Fibroblast of skin of left biceps (primary cell): ENCODE data around the gene POP5.
A peak's percentile ranks its signal among the peaks of the same experiment; 100 is the strongest.

Source experiments
- DNase-seq, 2 experiments: peaks; one replicate each; pipeline ENCODE4 v3.0.0-alpha.2; 2013; ENCODE audit warnings: low read depth in 2 of 2

The POP5 gene

DNA sequence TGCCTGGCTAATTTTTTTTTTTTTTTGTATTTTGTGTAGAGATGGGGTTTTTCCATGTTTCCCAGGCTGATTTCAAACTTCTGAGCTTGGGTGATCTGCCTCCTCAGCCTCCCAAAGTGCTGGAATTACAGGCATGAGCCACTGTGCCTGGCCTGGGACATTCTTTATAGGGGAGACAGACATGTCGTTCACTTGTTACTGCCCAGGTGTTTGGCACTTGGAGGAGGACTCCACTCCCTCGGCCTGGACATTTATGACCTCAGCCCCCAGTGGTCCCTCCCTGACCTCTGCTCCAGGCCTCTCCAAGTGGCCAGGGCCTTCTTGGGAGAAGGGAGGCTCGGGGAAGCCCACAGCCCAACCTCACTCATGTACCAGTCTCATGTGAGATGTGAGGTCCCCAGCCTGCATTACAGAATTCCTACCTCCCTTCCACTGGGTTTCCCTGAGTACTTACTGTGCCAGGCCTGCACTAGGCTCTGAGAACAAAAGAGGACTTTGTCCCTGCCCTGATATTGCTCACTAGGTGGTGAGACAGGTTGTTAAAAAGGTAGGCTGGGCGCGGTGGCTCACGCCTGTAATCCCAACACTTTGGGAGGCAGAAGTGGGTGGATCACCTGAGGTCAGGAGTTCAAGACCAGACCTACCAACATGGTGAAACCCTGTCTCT lies 9.7 kb upstream of the POP5 start:
- DNase-seq = no peak

- DNase-seq = no peak
Observed at GRCh38 chr12:120588948-120589930, 8.0 kb upstream of the POP5 start.

GRCh38 chr12:120588371-120588770 lies 7.2 kb upstream of the POP5 start:
- no peak for DNase-seq

GRCh38 chr12:120586860-120587259 lies 5.7 kb upstream of the POP5 start:
- no peak for DNase-seq

DNA sequence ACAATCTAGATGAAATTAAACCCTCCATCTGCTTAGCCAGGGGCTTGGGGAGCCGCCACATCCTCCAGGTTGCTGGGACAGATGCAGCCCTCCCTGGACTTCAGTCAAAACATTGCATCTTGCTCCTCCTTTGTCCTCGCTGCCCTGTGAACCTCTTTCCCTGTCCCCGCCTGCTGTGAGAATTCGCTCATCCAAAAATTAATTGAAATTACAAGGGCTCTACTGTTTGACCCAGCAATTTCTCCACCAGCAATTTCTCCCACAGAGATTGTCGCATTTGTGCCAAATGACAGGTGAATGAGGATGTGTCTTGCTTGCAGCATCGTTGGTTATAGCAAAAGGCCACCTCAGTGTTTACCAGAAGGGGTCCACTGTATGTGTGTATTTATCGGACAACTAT lies 5.0 kb upstream of the POP5 start:
- DNase-seq = no peak

GRCh38 chr12:120584343-120585149 lies 3.3 kb upstream of the POP5 start:
- DNase-seq = no peak

GRCh38 chr12:120583478-120584030 lies 2.4 kb upstream of the POP5 start:
- DNase-seq = peak; percentile 17 to 20

GRCh38 chr12:120581998-120582397 lies 796 bp upstream of the POP5 start:
- DNase-seq = no peak

- no peak for DNase-seq
Observed at GRCh38 chr12:120579179-120579578, 2.0 kb downstream of the POP5 start.

- DNase-seq = no peak
Observed at GRCh38 chr12:120574106-120574505, 7.1 kb downstream of the POP5 start.

- no peak for DNase-seq
Observed at GRCh38 chr12:120573560-120573959, 7.6 kb downstream of the POP5 start.

DNA sequence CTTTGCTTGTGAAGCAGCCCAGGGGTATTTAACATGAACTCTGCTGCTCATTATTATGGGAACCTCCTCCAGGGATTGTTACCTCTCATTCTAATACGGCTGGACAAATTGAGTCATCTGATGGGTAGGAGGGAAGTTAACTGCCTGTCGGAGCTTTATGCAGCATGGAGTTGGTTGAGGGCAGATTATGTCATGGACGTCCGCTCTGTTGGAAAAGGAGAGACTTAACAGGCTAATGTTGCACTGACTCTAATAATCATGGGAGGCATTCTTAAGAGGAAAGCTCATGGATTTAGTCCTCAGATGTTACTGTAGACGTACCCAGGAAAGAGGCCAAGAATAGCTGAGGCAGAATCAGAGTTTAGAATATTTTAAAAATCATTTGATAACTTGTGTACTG lies 9.9 kb downstream of the POP5 start:
- no peak for DNase-seq

DNA sequence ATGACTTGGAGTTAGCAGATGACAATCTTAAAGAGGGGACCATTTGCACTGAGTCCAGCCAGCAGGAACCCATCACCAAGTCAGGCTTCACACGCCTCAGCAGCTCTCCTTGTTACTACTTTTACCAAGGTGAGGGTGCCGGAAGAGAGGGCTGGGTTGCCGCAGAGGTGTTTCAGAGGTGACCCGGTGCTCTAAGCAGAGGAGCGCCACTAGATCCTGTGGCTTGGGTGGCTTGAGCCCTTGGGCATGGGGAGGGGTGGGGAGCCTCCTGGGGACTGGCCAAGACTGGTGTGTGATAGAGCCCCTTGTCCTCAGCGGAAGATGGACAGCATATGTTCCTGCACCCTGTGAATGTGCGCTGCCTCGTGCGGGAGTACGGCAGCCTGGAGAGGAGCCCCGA lies 17.7 kb downstream of the POP5 start:
- DNase-seq = no peak

DNA sequence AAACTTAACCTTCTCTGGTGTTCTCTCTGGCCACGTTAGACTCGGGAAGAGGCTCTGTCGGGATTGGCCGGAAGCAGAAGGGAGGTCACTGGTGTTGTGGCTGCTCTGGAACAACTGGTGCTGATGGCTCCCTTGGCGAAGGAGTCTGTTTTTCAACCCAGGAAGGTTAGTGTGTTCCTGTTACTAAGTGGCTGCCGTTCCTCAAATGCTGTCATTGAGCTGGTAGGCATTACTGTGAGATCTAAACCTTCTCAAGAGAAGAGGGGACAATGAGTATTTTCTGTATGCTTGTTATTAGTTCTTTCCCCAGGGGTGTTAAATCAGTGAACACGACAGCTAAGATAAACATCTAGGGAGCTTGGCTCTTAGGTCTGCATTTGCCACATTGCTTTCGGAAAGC lies 18.3 kb downstream of the POP5 start:
- DNase-seq = no peak

DNA sequence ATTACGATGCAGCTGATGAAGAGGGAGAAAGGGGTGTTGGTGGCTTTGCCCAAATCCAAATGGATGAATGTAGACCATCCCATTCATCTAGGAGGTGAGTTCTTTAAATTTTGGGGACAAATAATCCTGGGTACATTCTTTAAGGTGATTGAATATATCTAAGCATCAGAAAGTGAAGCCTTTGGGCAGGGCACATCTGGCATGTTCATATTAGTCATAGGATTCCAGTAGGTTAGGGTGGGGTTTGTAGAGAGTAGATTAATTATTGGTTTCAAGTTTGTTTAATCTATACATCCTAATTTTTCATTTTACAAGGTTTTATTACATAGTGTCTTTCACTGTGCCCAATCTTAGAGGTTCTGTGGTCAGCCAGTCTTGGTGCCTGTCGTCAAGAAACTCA lies 23.6 kb downstream of the POP5 start:
- no peak for DNase-seq

GRCh38 chr12:120554678-120555077 lies 26.5 kb downstream of the POP5 start:
- no peak for DNase-seq

GRCh38 chr12:120546050-120546386 lies 35.2 kb downstream of the POP5 start:
- DNase-seq = no peak

DNA sequence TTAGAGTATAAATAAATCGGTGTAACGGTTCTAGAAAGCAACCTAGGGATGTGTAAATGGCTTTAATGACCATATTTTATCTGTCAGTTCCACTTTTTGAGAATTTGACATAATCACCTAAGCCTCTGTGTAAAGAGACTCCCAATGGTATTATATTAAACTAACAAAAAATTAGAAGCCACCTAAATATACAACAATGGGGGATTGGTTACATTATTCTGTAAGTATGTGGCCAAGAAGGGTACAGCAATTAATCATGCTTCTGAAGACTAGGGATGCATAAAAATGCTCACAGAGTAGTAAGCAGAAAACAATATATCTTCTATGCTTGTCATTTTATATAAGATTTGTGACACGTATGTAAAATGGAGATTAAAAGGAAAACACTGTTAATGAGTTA lies 36.5 kb downstream of the POP5 start:
- DNase-seq = no peak

- no peak for DNase-seq
Observed at GRCh38 chr12:120542166-120542565, 39.0 kb downstream of the POP5 start.

DNA sequence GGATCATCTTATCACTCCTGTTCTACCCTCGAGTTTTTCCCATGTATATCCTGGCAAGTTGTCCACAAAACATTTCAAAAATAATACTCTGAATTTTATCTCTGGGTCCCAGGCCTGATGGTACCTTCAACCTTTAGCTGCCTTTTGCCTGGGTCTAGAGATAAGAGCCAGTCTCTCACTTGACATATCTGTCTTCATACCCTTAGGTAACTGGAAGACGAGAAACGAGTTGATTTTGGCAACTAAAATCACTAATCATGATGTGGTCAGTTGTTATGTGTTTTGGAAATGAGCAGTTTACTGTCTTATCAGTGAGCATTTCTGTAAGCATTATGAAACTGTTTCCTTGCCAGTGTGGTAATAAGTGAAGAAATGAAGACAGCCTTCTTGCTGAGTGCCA lies 40.8 kb downstream of the POP5 start:
- no peak for DNase-seq

DNA sequence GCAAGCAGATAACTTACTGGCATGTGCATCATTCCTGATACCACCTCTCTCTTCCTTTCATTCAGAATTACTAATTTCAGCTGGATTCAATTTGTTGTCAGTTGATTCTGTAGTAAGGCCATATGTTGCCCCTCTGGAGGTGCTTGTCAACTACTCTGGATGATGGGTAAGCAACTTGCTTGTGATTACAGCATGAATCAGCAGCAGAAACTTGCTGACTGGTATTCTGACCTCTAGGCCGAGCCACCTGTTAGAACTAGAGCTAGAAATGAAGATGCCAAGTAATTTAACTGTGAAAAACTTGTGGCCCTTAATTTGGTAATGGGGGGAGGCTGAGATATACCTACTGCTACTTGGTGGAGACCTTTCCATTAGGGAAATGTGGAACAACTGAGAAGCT lies 41.9 kb downstream of the POP5 start:
- no peak for DNase-seq
